ENCODE results near the gene PRR33. TPM values are rescaled to one million over a fixed set of nuclear protein-coding genes. Genes with fewer than 3 reads are reported as not detected.

Gene PRR33
- 0.16 TPM for total RNA-seq

GRCh38 chr11:1891831-1892115 lies at the start of gene PRR33:
Gene PRR33, minus strand, starts transcription at chr11:1891895. Its CDS starts 1,311 bp downstream, at chr11:1890584.

DNA sequence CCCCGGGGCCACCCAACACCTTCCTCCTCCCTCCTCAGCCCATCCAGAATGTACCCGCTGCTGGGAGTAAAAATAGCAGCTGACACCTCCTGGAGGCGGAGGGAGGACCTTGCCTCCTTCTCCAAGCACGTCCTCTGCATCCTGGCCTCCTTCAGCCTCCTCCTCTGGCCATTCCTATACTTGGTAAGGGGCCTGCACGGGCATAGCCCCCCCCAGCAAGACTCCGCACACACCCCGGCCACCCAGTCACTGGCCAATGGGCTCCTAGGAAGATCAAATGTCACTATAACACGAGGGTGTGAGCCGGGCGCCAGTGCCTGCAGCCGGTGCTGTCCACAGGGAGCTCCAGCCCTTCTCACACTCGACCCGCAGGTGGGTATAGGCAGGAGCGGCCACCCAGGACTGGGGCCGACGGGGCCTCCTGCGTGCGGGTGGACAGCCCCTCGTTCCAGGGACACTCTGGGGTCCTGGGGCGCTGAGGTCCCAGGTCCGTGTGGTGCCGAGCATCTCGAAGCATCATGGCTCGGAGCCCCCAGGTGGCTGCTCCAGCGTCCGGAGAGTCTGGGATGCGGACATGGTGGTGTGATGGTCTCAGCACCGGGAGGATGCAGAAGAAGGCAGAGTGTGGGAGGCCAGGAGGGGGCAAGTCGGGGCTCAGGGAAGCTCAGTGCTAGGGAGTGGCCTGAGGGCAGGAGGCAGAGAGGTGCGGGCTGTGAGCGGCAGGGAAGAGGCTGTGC lies 27.9 kb upstream of the PRR33 start, which contains the start of gene TNNT3:
Gene TNNT3 (plus strand): TSS at position 313 of the 737 bp plus-strand sequence. CDS start 3,172 bp downstream, outside the sequence.

GRCh38 chr11:1852877-1853276 lies 38.8 kb downstream of the PRR33 start, which contains the start of gene LSP1:
Gene LSP1, plus strand, starts transcription at chr11:1853084. Its CDS starts 61 bp downstream, at chr11:1853145.

GRCh38 chr11:1838426-1839144 lies 53.1 kb downstream of the PRR33 start, which contains the start of gene TNNI2:
Gene TNNI2, plus strand, starts transcription at chr11:1838981. Its CDS starts 716 bp downstream, at chr11:1839697.

Other genes starting within 250 kb of the PRR33 start
- not detected for gene KRTAP5-6, start 194.7 kb downstream of the PRR33 start, total RNA-seq
- gene IFITM10, start 141.3 kb downstream of the PRR33 start, total RNA-seq, result 9.5 TPM
- 167 TPM for gene CTSD, start 128.0 kb downstream of the PRR33 start, total RNA-seq
- gene SYT8, start 56.9 kb downstream of the PRR33 start, total RNA-seq, result 9.7 TPM
- 103 TPM for gene TNNI2, start 52.9 kb downstream of the PRR33 start, total RNA-seq
- 29.1 TPM for gene LSP1, start 38.8 kb downstream of the PRR33 start, total RNA-seq
- 154 TPM for gene TNNT3, start 27.8 kb upstream of the PRR33 start, total RNA-seq
- gene MRPL23, start 55.4 kb upstream of the PRR33 start, total RNA-seq, result 33.5 TPM
- 3,111 TPM for gene H19, start 105.9 kb upstream of the PRR33 start, total RNA-seq
- gene IGF2, start 247.5 kb upstream of the PRR33 start, total RNA-seq, result 458 TPM

All from camera-type eye (tissue), 1 donor.